ENCODE results near the gene MTHFR.

Gene MTHFR

GRCh38 chr1:11784993-11785769 is 20.6 kb downstream of the MTHFR start:
- no peak for TF ChIP-seq GATA2 (IDR thresholded peaks at IDR 0.05; ENCODE audit: low read depth, low read length)
- TF ChIP-seq GATA3 (IDR thresholded peaks at IDR 0.05; ENCODE audit: low read depth, low read length): no peak

DNA sequence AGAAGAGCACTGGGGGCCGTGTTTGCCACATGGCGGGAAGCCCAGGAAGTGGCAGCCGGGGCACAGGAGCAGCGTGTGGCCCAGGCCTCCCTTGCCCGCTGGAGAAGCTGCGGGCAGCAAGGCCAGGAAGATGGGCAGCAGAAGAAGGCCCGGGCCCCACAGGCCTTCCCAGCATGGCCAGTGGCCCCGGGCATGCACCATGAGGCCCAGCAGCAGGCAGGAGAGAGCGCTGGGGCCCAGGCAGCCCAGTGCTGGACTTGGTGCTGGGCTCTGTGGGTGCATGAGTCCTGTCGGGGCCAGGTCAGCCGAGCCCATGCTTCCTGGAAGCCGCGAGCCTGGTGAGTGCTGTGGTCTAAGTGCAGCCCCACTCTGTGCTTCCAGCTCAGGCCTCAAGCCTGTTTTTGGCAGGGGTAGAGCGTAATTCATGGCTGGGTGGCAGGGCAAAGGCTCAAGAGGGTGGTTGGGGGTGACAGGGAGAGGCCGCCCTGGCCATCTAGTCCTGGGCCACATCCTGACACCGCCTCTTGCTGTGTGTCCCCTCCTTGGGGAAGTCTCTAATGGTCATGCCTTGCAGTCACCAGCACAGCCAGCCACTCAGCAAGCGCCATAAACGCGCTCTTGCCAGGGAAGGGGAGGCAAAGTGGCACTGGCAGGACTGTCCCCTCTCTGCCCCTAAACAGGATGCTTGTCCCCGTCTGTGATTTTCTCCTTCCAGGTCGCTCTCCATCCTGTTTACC is 21.3 kb downstream of the MTHFR start:
- TF ChIP-seq GATA3 (IDR thresholded peaks at IDR 0.05; ENCODE audit: low read depth, low read length): no peak

DNA sequence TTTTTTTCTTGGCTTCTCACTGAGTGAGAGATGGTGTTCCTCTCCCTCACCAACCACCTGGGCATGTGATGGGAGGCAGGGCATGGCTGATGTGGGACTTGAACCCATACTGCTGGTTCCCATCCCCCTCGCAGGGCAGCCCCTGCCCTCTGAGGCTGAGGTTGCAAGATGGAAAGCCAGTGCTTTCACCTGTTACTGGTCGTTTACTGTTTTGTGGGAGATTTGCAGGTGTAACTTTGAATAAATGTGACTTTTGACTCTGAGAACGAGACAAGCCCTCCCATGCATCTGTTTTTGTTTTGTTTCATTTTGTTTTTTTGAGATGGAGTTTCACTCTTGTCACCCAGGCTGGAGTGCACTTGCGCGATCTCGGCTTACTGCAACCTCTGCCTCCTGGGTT is 22.2 kb downstream of the MTHFR start:
- TF ChIP-seq GATA2 (IDR thresholded peaks at IDR 0.05; ENCODE audit: low read depth, low read length): no peak
- TF ChIP-seq GATA3 (IDR thresholded peaks at IDR 0.05; ENCODE audit: low read depth, low read length): no peak

GRCh38 chr1:11782127-11782708 is 23.5 kb downstream of the MTHFR start:
- no peak for TF ChIP-seq GATA3 (IDR thresholded peaks at IDR 0.05; ENCODE audit: low read depth, low read length)
- TF ChIP-seq GATA2 (IDR thresholded peaks at IDR 0.05; ENCODE audit: low read depth, low read length): no peak

DNA sequence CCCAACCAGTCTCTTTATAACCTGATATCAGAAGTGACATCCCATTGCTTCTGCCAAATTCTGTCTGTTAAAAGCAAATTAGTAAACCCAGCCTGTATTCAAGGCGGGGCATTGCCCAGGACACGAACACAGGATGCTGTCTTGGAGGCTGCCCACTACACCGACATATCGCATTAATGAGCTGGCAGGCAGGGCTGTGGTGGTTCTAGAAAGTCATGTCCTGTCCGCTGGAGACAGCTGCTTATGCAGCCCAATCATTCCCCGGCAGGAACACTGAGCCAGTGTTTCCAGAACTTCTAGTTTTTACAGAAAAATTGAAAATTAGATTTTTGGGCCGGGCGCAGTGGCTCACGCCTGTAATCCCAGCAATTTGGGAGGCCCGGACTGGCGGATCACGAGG is 24.5 kb downstream of the MTHFR start:
- TF ChIP-seq GATA2 (IDR thresholded peaks at IDR 0.05; ENCODE audit: low read depth, low read length) (no peak), GATA3 (IDR thresholded peaks at IDR 0.05; ENCODE audit: low read depth, low read length) (no peak)

DNA sequence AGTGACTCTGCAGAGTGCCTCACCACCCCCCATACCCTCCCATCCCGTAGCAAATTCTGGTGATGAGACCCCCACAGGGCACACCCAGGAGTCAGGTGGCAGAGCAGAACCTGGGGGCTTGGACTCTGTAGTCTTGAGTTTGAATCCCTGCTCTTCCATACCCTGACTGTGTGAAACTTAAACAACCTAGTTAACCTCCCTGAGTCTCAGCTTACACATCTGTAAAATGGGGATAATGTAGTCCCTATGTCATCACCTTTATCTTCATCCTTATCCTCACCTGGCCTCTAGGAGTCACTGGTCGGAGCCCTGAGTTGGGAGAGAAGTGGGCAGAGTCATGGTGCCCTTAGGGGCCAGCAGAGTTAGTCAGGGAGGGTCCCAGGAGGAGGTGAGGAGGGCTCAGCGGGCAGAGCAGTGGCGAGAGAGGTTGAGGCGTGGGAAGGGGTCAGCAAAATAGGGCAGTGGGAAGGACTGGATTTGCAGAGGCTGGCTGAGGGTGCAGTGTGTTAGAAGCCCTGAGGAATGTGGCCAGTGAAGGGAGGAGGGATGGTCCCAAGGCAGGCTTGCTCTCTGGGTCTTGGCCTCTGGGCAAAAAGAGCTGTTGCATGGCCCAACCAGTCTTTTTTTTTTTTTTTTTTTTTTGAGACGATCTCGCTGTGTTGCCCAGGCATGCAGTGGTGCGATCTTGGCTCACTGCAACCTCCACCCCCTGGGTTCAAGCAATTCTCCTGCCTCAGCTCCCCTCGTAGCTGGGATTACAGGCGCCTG is 25.2 kb downstream of the MTHFR start:
- TF ChIP-seq GATA2 (IDR thresholded peaks at IDR 0.05; ENCODE audit: low read depth, low read length) (no peak), GATA3 (IDR thresholded peaks at IDR 0.05; ENCODE audit: low read depth, low read length) (no peak)

DNA sequence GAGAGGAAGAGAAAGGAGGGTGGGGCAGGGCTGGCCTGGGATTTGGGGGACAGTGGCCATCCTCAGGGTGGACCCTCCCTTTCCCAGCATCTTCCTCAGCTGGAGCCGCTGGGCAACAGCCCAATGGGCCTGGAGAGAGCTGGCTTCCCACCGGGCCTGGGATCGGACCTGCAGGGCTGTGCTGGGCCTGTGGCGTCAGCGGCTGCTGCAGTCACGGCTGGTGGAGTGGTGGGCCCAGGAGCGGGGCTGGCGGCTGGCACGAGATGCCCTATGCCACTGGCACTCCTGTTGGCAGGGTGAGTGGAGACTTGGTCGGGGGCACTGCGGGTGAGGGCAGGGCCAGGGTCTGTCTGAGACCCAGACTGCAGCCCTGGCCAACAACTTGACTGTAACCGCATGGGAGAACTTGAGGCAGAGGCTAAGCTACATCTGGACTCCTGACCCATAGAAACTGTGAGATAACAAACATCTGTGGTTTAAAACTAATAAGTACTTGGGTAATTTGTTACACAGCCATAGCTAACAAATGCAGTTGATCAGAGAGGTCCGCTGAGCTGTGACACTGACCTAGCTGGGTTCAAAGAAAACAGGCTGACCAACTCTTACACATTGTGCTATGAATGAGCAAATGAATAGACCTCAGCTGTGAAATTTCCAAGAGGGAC is 25.9 kb downstream of the MTHFR start:
- TF ChIP-seq GATA3 (IDR thresholded peaks at IDR 0.05; ENCODE audit: low read depth, low read length) (no peak), GATA2 (IDR thresholded peaks at IDR 0.05; ENCODE audit: low read depth, low read length) (no peak)

- no peak for TF ChIP-seq GATA2 (IDR thresholded peaks at IDR 0.05; ENCODE audit: low read depth, low read length)
- TF ChIP-seq GATA3 (IDR thresholded peaks at IDR 0.05; ENCODE audit: low read depth, low read length): no peak
Measured at GRCh38 chr1:11778844-11779623, 26.7 kb downstream of the MTHFR start.

GRCh38 chr1:11778336-11778735 is 27.4 kb downstream of the MTHFR start:
- no peak for TF ChIP-seq GATA2 (IDR thresholded peaks at IDR 0.05; ENCODE audit: low read depth, low read length)
- TF ChIP-seq GATA3 (IDR thresholded peaks at IDR 0.05; ENCODE audit: low read depth, low read length): no peak

GRCh38 chr1:11777658-11778322 is 28.0 kb downstream of the MTHFR start:
- TF ChIP-seq GATA3 (IDR thresholded peaks at IDR 0.05; ENCODE audit: low read depth, low read length) (no peak), GATA2 (IDR thresholded peaks at IDR 0.05; ENCODE audit: low read depth, low read length) (no peak)

DNA sequence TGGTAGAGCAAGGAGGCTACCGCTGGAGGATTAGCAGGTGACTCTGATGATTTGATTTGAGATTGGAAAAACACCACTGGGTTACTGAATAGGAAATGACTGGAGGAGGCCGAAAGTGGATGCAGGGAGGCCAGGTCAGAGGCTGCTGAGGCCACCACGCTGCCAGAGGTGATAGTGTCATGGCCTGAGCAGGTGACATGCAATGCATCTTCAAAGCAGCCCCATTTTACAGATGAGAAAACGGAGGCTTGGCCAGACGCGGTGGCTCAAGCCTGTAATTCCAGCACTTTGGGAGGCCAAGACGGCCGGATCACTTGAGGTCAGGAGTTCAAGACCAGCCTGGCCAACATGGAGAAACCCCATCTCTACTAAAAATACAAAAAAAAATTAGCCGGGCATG is 31.0 kb downstream of the MTHFR start:
- no peak for TF ChIP-seq GATA2 (IDR thresholded peaks at IDR 0.05; ENCODE audit: low read depth, low read length)
- no peak for TF ChIP-seq GATA3 (IDR thresholded peaks at IDR 0.05; ENCODE audit: low read depth, low read length)

GRCh38 chr1:11772458-11772857 is 33.3 kb downstream of the MTHFR start:
- TF ChIP-seq GATA2 (IDR thresholded peaks at IDR 0.05; ENCODE audit: low read depth, low read length): no peak
- TF ChIP-seq GATA3 (IDR thresholded peaks at IDR 0.05; ENCODE audit: low read depth, low read length): no peak
